NOMO-1 treated with DMSO at 0.1 percent for 48 hours (cell line): ENCODE results near the gene ZNF483.
A peak's percentile ranks its signal among the peaks of the same experiment; 100 is the strongest.
"Not testable (repeated sequence)": the region's sequence is repeated elsewhere in the genome, so short reads cannot be mapped to it uniquely, and the experiment has no call there.

Experiments
- DNase-seq: peaks from one replicate; lab custom pipeline; 2025; ENCODE audit not compliant: unreplicated experiment; lab: John Stamatoyannopoulos, UW

ZNF483 gene

GRCh38 chr9:111610149-111610548 lies 85.2 kb downstream of the ZNF483 start:
- no peak for DNase-seq

- DNase-seq: no peak
Observed at GRCh38 chr9:111610845-111611244, 85.9 kb downstream of the ZNF483 start.

GRCh38 chr9:111613436-111614040 lies 88.6 kb downstream of the ZNF483 start:
- DNase-seq: no peak

DNA sequence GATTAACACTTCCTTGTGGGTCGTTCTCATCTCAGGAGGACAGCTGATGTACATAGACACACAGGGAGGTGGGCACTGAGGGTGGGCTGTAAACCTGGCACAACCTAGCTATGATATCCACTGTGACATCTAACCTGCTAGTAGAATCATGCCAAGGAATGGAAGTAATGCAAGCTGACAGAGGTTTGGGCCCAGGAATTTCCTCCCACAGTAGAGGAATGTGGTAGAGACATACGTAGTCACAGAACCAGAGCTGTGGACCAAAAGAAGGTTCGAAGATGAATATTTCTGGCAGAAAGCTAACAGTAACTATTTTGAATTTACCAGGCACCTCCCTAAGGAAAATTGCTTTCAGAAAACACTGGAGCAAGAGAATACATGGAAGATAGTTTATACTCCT lies 90.9 kb downstream of the ZNF483 start:
- DNase-seq: no peak

DNA sequence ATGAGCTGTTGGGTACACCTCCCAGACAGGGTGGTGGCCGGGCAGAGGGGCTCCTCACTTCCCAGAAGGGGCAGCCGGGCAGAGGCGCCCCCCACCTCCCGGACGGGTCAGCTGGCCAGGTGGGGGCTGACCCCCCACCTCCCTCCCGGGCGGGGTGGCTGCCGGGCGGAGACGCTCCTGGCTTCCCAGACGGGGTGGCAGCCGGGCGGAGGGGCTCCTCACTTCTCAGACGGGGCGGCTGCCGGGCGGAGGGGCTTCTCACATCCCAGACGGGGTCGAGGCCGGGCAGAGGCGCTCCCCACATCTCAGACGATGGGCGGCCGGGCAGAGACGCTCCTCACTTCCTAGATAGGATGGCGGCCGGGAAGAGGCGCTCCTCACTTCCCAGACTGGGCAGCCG lies 92.4 kb downstream of the ZNF483 start:
- DNase-seq: not testable (repeated sequence)

DNA sequence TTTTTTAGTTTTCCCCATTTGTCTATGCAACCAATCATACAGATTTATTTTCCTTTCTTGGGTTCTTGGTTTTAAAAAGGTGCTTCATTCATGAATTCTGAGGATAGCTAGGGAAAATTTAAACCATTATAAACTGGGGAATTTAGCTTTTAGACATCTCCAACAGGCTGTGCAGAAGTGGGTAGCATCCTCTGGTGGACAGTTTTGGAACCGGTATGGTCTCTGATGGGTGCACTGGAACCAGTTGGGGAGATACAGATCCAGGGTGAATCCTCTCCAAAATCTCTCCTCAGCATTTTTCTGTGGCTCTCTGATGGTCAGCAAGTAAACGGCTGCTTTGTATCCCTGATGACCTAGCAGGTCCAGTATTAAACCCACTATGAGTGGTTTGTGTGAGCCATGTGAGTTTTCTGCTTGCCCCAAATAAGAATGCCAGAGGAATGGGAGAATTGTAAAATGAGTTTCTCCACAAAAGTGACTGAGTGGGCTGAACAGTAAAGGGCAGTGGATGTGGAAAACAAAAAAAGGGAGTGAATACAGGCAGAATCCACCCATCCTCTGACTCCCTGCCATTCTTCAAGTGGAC lies 97.0 kb downstream of the ZNF483 start:
- DNase-seq: no peak

- DNase-seq: peak; percentile 30
Observed at GRCh38 chr9:111622626-111623025, 97.6 kb downstream of the ZNF483 start.
